ENCODE results near the gene TMEM130.
"Not testable (repeated sequence)": the region's sequence is repeated elsewhere in the genome, so short reads cannot be mapped to it uniquely, and the experiment has no call there.

The TMEM130 gene

GRCh38 chr7:98875501-98875900 is 5.7 kb upstream of the TMEM130 start:
- DNase-seq, result no peak

GRCh38 chr7:98874942-98875341 is 5.1 kb upstream of the TMEM130 start:
- no peak for DNase-seq

GRCh38 chr7:98873610-98874009 is 3.8 kb upstream of the TMEM130 start:
- DNase-seq, result not testable (repeated sequence)

- peak; percentile 39 to 73 for DNase-seq
These were observed 2.6 kb upstream of the TMEM130 start for GRCh38 chr7:98872328-98872924.

- no peak for DNase-seq
These were observed 1.1 kb upstream of the TMEM130 start for GRCh38 chr7:98870807-98871491.

- DNase-seq, result peak; percentile 33 to 42
These were observed 372 bp upstream of the TMEM130 start for GRCh38 chr7:98870121-98870651.

GRCh38 chr7:98869027-98869596 is 702 bp downstream of the TMEM130 start:
- DNase-seq, result no peak

GRCh38 chr7:98868450-98868849 is 1.4 kb downstream of the TMEM130 start:
- peak; percentile 57 to 72 for DNase-seq

- DNase-seq, result no peak
These were observed 3.0 kb downstream of the TMEM130 start for GRCh38 chr7:98866765-98867164.

GRCh38 chr7:98866351-98866750 is 3.5 kb downstream of the TMEM130 start:
- no peak for DNase-seq

GRCh38 chr7:98864731-98865453 is 4.9 kb downstream of the TMEM130 start:
- DNase-seq, result peak; percentile 41 to 73

GRCh38 chr7:98863601-98864000 is 6.2 kb downstream of the TMEM130 start:
- DNase-seq, result no peak

- no peak for DNase-seq
These were observed 6.9 kb downstream of the TMEM130 start for GRCh38 chr7:98862716-98863420.

- DNase-seq, result no peak
These were observed 7.6 kb downstream of the TMEM130 start for GRCh38 chr7:98862203-98862602.

GRCh38 chr7:98860071-98860470 is 9.7 kb downstream of the TMEM130 start:
- peak in 1 of 2 donors; percentile 21 for DNase-seq

GRCh38 chr7:98855610-98856422 is 14.0 kb downstream of the TMEM130 start:
- DNase-seq, result no peak

- DNase-seq, result no peak
These were observed 17.0 kb downstream of the TMEM130 start for GRCh38 chr7:98852826-98853225.

- no peak for DNase-seq
These were observed 20.9 kb downstream of the TMEM130 start for GRCh38 chr7:98848918-98849317.

- DNase-seq, result not testable (repeated sequence)
These were observed 27.3 kb downstream of the TMEM130 start for GRCh38 chr7:98842552-98842951.

- DNase-seq, result peak; percentile 36 to 84
These were observed 28.4 kb downstream of the TMEM130 start for GRCh38 chr7:98841179-98841997.

- no peak for DNase-seq
These were observed 29.1 kb downstream of the TMEM130 start for GRCh38 chr7:98840722-98841121.

Measured in inflammatory macrophage treated with lipopolysaccharide for 1 hour (primary cell).